GM12872 (cell line): ENCODE data around the gene EIF2S2.

Source experiments
- TF ChIP-seq, protein P1 (sequence below): IDR thresholded peaks from 3 replicates; pipeline ENCODE4 v1.5.1; 2011; ENCODE audit warnings: low read depth, mild to moderate bottlenecking, low read length, moderate library complexity; ENCODE audit not compliant: insufficient read depth

The EIF2S2 gene

DNA sequence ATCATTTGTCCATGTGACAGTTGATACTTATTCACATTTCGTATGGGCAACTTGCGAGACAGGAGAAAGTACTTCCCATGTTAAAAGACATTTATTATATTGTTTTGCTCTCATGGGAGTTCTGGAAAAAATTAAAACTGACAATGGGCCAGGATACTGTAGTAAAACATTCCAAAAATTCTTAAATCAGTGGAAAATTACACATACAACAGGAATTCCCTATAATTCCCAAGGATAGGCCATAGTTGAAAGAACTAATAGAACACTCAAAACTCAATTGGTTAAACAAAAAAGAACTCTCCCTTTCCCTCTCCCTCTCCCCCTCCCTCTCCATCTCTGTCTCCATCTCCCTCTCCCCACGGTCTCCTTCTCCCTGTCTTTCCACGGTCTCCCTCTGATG lies 19.4 kb upstream of the EIF2S2 start:
- TF ChIP-seq, protein P1, sequence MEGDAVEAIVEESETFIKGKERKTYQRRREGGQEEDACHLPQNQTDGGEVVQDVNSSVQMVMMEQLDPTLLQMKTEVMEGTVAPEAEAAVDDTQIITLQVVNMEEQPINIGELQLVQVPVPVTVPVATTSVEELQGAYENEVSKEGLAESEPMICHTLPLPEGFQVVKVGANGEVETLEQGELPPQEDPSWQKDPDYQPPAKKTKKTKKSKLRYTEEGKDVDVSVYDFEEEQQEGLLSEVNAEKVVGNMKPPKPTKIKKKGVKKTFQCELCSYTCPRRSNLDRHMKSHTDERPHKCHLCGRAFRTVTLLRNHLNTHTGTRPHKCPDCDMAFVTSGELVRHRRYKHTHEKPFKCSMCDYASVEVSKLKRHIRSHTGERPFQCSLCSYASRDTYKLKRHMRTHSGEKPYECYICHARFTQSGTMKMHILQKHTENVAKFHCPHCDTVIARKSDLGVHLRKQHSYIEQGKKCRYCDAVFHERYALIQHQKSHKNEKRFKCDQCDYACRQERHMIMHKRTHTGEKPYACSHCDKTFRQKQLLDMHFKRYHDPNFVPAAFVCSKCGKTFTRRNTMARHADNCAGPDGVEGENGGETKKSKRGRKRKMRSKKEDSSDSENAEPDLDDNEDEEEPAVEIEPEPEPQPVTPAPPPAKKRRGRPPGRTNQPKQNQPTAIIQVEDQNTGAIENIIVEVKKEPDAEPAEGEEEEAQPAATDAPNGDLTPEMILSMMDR = no peak

DNA sequence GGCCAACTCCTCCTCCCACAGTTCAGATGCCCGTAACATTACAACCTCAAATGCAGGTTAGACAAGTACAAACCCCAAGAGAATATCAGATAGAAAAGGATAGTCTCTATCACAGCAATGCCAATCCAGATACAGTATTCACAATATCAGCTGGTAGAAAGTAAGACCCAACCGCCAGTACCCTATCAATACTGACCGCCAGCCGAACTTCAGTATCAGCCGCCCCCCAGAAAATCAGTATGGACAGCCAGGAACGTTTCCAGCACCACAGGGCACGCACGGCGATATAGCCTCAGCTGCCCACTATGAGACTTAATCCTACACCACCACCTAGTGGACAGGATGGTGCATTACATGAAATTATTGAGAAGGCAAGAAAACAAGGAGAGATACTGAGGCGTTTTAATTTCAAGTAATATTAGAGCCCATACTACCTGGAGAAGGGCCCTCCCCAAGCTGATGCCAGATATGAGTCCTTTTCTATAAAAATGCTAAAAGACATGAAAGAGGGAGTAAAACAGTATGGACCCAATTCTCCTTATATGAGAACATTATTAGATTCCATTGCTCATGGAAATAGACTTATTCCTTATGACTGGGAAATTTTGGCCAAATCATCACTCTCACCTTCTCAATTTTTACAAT lies 17.6 kb upstream of the EIF2S2 start:
- TF ChIP-seq, protein P1 = peak; percentile 70

DNA sequence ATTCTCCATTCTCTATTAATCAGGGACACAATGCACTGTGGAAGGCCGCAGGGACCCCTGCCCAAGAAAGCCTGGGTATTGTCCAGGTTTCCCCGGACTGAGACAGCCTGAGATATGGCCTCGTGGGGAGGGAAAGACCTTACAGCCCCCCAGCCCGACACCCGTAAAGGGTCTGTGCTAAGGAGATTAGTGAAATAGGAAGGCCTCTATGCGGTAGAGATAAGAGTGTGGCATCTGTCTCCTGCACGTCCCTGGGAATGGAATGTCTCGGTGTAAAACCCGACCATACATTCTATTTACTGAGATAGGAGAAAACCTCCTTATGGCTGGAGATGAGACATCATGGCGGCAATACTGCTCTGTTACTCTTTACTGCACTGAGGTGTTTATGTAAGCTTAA lies 15.7 kb upstream of the EIF2S2 start:
- TF ChIP-seq, protein P1 = no peak

DNA sequence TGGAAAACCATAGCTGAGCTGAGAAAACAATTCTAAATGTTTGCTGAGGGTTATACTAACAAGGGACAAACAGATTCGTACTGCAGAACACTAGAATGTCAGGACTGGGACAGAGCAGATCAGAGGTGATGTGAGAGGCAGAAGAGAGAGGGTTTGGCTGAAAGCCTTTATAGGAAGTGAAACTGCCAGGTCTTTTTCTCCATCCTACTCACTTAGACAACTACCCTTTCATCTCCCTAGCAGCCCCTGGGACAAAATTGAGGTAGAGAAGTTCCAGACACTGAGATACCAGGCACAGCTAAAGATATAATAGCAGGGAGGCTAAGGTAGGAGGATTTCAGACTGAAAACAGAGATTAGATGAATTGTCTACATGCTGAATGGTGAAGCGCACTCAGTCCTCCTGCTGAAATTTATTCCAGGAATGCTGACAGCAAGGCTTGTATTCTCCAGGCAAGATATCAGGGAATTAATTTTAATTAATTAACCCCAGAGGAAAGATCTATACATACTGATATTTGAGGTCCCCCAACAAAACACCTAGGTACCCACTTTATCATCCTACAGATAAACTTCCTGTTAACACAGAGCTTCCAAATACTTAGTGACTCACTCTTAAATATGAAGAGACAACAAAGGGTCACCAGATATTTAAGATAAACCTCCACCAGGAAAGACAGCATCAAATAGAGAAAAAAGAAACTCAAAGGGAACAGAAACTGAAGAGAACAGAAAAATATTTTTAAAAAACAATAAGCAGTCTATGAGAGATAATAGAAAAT lies 12.6 kb upstream of the EIF2S2 start:
- TF ChIP-seq, protein P1 = no peak

DNA sequence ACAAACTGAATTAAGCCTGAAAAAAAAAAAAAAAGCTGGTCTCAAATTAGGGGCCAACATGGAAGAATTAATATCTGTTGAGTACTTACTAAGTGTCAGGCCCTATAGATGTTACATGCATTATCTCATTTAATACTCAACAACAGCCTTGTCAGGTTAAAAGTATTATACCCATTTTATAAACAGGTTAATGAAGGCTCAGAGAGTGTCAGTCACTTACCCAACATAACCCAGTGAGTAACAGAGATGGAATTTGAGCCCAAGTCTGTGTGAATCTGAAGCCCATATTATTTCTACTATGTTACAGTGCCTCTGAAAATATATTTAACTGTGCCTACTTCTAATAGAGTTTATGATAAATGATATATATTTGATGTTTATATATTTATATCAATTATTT lies 11.3 kb upstream of the EIF2S2 start:
- TF ChIP-seq, protein P1 = no peak

DNA sequence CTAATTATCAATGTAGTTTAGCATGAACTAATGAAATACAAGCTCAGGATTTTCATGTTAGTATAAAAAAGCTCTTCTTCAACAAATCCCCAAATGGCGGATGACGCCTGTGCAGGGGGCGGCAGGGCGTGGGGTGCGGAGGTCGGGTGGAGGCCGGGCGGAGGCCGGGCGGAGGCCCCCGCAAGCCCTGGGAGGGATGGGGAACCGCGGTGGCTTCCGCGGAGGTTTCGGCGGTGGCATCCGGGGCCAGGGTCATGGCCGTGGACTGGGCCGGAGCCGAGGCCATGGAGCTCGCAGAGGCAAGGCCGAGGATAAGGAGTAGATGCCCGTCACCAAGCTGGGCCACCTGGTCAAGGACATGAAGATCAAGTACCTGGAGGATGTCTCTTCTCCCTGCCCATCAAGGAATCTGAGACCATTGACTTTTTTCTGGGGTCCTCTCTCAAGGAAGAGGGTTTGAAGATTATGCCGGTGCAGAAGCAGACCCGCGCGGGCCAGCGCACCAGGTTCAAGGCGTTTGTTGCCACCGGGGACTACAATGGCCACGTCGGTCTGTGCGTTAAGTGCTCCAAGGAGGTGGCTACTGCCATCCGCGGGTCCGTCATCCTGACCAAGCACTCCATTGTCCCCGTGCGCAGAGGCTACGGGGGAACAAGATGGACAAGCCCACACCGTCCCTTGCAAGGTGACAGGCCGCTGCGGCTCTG lies 10.4 kb upstream of the EIF2S2 start:
- TF ChIP-seq, protein P1 = no peak

DNA sequence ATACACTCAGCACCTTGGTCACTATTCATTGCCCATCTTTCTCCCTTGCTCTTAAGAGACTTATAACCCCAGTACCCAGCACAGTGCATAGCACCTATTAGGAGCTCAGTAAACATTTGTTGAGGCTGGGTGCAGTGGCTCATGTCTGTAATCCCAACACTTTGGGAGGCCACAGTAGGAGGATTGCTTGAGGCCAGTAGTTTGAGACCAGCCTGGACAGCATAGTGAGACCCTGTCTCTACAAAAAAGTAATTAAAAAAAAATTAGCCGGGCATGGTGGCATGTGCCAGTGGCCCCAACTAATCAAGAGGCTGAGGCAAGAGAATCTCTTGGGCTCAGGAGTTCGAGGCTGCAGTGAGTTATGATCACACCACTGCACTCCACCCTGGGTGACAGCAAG lies 8.2 kb upstream of the EIF2S2 start:
- TF ChIP-seq, protein P1 = no peak
